Midbrain (tissue), 1 donor: ENCODE measurements around the gene PLA2G6.

Experiments used
- DNase-seq: peaks from one replicate; lab custom pipeline; 2025; lab: John Stamatoyannopoulos, UW

Gene PLA2G6

GRCh38 chr22:38109371-38110001, 72.1 kb downstream of the PLA2G6 start:
- no peak for DNase-seq

GRCh38 chr22:38108561-38109319, 72.9 kb downstream of the PLA2G6 start:
- DNase-seq, result no peak

- DNase-seq, result no peak
Observed at GRCh38 chr22:38107692-38108515, 73.7 kb downstream of the PLA2G6 start.

- no peak for DNase-seq
Observed at GRCh38 chr22:38106814-38107578, 74.6 kb downstream of the PLA2G6 start.

GRCh38 chr22:38104084-38104483, 77.5 kb downstream of the PLA2G6 start:
- no peak for DNase-seq

- no peak for DNase-seq
Observed at GRCh38 chr22:38103641-38104040, 78.0 kb downstream of the PLA2G6 start.

- no peak for DNase-seq
Observed at GRCh38 chr22:38098410-38099249, 83.0 kb downstream of the PLA2G6 start.

- no peak for DNase-seq
Observed at GRCh38 chr22:38097557-38098409, 83.8 kb downstream of the PLA2G6 start.

GRCh38 chr22:38097058-38097457, 84.6 kb downstream of the PLA2G6 start:
- no peak for DNase-seq

- no peak for DNase-seq
Observed at GRCh38 chr22:38089474-38089851, 92.2 kb downstream of the PLA2G6 start.

- DNase-seq, result no peak
Observed at GRCh38 chr22:38088629-38089473, 92.8 kb downstream of the PLA2G6 start.

- DNase-seq, result no peak
Observed at GRCh38 chr22:38087855-38088254, 93.8 kb downstream of the PLA2G6 start.

- no peak for DNase-seq
Observed at GRCh38 chr22:38086942-38087341, 94.7 kb downstream of the PLA2G6 start.

GRCh38 chr22:38086001-38086845, 95.4 kb downstream of the PLA2G6 start:
- DNase-seq, result no peak

- DNase-seq, result no peak
Observed at GRCh38 chr22:38085501-38085900, 96.1 kb downstream of the PLA2G6 start.

- no peak for DNase-seq
Observed at GRCh38 chr22:38085056-38085455, 96.6 kb downstream of the PLA2G6 start.

GRCh38 chr22:38083931-38084631, 97.5 kb downstream of the PLA2G6 start, which contains the start of gene SLC16A8:
Gene SLC16A8 (minus strand): TSS chr22:38084184. CDS start chr22:38082873, 1,311 bp downstream.
- no peak for DNase-seq
